Upper lobe of right lung (tissue), 1 donor: Measurements from ENCODE around the gene SREBF1. TPM values are rescaled to one million over a fixed set of nuclear protein-coding genes. Genes with fewer than 3 reads are reported as not detected.

Experiments
- ATAC-seq: fragments of 200-7000 bp; cut with Tn5 transposase; one replicate; pipeline ENCODE4 v1.9.1; 2020; ENCODE audit warnings: mild to moderate bottlenecking, moderate library complexity
- DNase-seq: peaks from one replicate; pipeline ENCODE4 v3.0.0-alpha.2; 2020
- H3K27ac ChIP-seq: fragments of 200-600 bp; one replicate; pipeline ENCODE4 v1.8.0; 2022
- H3K27me3 ChIP-seq: fragments of 200-600 bp; one replicate; pipeline ENCODE4 v1.8.0; 2022; ENCODE audit warnings: mild to moderate bottlenecking
- H3K36me3 ChIP-seq: fragments of 200-600 bp; one replicate; pipeline ENCODE4 v1.8.0; 2022
- H3K4me1 ChIP-seq: fragments of 200-600 bp; one replicate; pipeline ENCODE4 v1.8.0; 2022
- H3K4me3 ChIP-seq: fragments of 200-600 bp; one replicate; pipeline ENCODE4 v1.8.0; 2022; ENCODE audit warnings: mild to moderate bottlenecking
- H3K9me3 ChIP-seq: fragments of 200-600 bp; one replicate; pipeline ENCODE4 v1.8.0; 2022
- intact Hi-C: fragments of 100-400 bp; cut with DNase I; formaldehyde crosslinking; loops from one replicate; pipeline ENCODE4 v1.11.0; 2022
- total RNA-seq: library from RNA; stranded (reverse); fragmentation: NEBNext Ultra II Directional; extraction: Animal tissue kit (Norgen Biotek cat#: 25700); gene quantifications from one replicate; pipeline ENCODE4 v1.2.1, GENCODE V29; 2021
- TF ChIP-seq, protein P1 (sequence below): fragments of 200-600 bp; IDR thresholded peaks from one replicate; pipeline ENCODE4 v1.8.0; 2022; ENCODE audit warnings: antibody characterized with exemption
- donor health status: DM: no; HTN: yes; CAD: no; lungs with severe emphysema.

The SREBF1 gene
- total RNA-seq, 1 donor from 2014 or later: 80.8 TPM

- ATAC-seq (no peak), DNase-seq (no peak)
- H3K4me3 ChIP-seq: no peak overlapping the region
- no peak overlapping the region for H3K27ac ChIP-seq
- H3K27me3 ChIP-seq: no peaks in the 10 kb centered on the region
- TF ChIP-seq, protein P1, sequence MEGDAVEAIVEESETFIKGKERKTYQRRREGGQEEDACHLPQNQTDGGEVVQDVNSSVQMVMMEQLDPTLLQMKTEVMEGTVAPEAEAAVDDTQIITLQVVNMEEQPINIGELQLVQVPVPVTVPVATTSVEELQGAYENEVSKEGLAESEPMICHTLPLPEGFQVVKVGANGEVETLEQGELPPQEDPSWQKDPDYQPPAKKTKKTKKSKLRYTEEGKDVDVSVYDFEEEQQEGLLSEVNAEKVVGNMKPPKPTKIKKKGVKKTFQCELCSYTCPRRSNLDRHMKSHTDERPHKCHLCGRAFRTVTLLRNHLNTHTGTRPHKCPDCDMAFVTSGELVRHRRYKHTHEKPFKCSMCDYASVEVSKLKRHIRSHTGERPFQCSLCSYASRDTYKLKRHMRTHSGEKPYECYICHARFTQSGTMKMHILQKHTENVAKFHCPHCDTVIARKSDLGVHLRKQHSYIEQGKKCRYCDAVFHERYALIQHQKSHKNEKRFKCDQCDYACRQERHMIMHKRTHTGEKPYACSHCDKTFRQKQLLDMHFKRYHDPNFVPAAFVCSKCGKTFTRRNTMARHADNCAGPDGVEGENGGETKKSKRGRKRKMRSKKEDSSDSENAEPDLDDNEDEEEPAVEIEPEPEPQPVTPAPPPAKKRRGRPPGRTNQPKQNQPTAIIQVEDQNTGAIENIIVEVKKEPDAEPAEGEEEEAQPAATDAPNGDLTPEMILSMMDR: no peak
- peaks cover 19% of the 10 kb centered on the region for H3K4me1 ChIP-seq
- H3K36me3 ChIP-seq: peaks cover 22% of the 10 kb centered on the region
- intact Hi-C loops: no loop called here
- no peaks in the 10 kb centered on the region for H3K9me3 ChIP-seq
Observed at GRCh38 chr17:17872547-17873345, 36.0 kb upstream of the SREBF1 start.

DNA sequence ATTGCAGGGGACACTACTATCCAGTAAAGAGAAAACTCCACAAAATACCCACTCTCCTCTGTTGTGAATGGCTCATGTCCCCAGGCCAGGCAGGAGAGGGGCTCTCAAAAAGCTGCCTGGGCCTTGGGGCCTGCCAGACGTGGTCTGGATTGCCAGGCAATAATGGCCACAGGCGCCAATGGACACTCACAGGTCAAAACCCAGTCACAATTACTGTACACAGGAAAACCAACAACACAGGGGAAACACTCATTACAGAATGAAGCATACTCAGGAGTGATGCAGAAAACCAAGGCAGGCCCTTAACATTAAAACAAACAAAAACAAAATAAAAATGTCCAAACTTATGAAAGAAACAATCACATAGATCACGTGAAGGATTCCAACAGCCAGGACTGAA, 35.1 kb upstream of the SREBF1 start:
- Histone ChIP-seq H3K27ac (no peak overlapping the region), H3K9me3 (no peaks in the 10 kb centered on the region), H3K4me3 (no peak overlapping the region), H3K36me3 (peaks cover 28% of the 10 kb centered on the region), H3K4me1 (peaks cover 12% of the 10 kb centered on the region), H3K27me3 (no peaks in the 10 kb centered on the region)
- no peak for DNase-seq
- ATAC-seq: no peak
- TF ChIP-seq, protein P1: no peak
- intact Hi-C loops: no loop called here

DNA sequence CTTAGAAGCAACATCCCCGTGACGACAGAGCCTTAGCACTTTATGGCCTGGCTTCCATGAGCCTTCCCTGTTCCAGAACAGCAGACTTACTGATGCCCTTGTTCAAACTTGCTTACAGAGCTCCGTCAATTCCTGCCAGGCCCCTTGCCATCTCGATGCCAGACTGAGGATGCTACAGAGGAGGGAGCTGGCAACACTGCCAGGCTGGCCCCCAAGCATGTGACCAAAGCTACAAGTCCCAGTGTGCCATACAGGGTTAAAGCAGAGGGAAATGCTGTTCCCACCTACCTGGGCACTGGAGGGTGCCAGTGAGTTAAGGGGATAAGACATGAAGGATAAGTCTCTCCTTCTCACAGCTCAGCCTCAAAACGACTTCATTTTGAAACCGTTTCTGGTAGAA, 33.5 kb upstream of the SREBF1 start:
- intact Hi-C loops: no loop called here
- Histone ChIP-seq H3K9me3 (no peaks in the 10 kb centered on the region), H3K4me1 (no peaks in the 10 kb centered on the region), H3K27me3 (no peaks in the 10 kb centered on the region), H3K4me3 (no peak overlapping the region), H3K27ac (no peak overlapping the region), H3K36me3 (peaks cover 25% of the 10 kb centered on the region)
- TF ChIP-seq, protein P1: no peak
- ATAC-seq: no peak
- DNase-seq: no peak

DNA sequence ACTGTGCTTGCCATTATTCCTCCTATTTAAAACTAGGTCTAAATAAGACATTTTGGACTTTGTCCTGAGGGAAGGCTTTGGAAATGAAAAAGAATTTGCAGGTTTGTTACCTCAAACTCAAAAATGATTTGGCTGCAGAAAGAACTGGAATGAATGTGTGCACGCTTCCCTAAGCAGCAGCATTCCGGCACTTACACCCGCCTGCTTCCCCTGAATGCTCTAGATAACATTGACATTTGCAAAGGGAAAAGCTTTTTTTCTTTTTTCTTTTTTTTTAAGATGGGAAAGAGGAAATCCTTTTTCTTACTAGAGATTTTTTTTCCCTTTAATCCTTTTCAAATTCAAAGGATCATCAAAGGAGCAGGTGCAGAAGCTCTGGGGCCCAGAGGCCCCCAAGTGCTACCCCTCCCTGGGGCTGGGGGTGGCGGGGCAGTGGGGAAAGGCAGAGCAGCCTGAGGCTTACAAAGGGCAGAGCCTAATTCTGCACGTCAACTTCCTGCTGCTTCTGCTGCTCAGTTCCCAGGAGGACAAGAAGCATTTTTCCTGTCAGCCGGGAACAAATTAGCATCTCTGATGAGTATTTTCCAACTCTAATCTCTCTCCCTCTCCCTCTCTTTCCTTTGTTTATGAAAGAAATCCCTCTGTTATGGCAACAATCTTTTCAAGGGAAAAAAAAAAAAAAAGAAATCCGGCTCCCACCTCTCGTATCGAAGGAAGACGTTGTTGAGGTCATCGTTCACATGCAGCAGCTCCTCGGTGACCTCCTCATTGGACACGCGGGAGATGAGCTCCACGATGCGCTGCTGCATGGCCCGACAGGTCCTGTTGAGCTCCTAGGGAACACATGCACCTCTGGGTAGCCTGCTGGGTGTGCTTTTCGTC, 32.1 kb upstream of the SREBF1 start:
- intact Hi-C loops: loop anchor here (10.0 kb wide), 1 partner anchor 184 kb away; the partner anchor contains the start of gene RAI1
- no peaks in the 10 kb centered on the region for H3K4me1 ChIP-seq
- TF ChIP-seq, protein P1: no peak
- H3K9me3 ChIP-seq: no peaks in the 10 kb centered on the region
- peaks cover 27% of the 10 kb centered on the region for H3K36me3 ChIP-seq
- H3K27me3 ChIP-seq: no peaks in the 10 kb centered on the region
- peak overlapping the region; percentile 20 for H3K27ac ChIP-seq
- DNase-seq (no peak), ATAC-seq (peak; percentile 8)
- H3K4me3 ChIP-seq: no peak overlapping the region

GRCh38 chr17:17866897-17867296, 30.1 kb upstream of the SREBF1 start:
- intact Hi-C loops: loop anchor here (10.0 kb wide), 1 partner anchor 182 kb away; the partner anchor contains the start of gene RAI1
- Histone ChIP-seq H3K9me3 (no peaks in the 10 kb centered on the region), H3K4me1 (no peaks in the 10 kb centered on the region), H3K27ac (no peak overlapping the region), H3K4me3 (no peak overlapping the region), H3K27me3 (no peaks in the 10 kb centered on the region), H3K36me3 (peaks cover 30% of the 10 kb centered on the region)
- no peak for ATAC-seq
- DNase-seq: no peak
- TF ChIP-seq, protein P1: no peak
